Measurements from ENCODE around the gene CRK.
A peak's percentile ranks its signal among the peaks of the same experiment; 100 is the strongest.
"Not testable (repeated sequence)": the region's sequence is repeated elsewhere in the genome, so short reads cannot be mapped to it uniquely, and the experiment has no call there.

The CRK gene

DNA sequence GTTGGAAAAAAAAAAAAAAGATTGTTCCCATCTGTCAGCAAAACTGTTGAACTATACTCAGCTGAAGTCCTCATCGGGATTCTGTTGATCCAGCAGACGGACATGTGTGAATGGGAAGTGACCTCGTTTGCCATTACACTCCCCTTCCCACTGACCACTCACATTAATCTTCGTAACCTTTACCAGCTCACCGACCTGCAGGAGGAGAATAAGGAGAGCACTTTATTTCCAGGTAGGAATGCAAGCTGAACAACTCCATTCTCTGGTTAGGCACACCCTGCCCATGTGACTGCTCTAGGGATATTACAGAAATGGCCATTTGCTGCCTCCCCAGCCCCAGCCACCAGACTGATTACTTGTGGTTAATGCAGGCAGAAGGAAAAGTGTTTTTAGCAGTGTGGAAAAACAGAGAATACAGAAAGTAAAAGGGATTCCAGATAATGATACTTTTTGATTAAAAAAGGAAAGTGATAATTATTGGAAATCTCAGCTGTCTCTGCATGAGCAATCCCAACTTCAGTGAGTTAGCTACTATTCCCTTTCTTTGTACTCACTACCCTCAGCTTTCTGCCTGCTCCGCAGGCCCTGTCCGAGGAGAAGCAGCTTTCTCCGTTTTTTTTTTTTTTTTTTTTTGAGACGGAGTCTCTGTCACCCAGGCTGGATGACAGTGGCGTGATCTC is 32.4 kb downstream of the CRK start:
- peak; percentile 31 for DNase-seq (ENCODE audit: low read depth, low spot score)

GRCh38 chr17:1422885-1423284 is 33.1 kb downstream of the CRK start:
- peak; percentile 96 for DNase-seq (ENCODE audit: low read depth, low spot score)

DNA sequence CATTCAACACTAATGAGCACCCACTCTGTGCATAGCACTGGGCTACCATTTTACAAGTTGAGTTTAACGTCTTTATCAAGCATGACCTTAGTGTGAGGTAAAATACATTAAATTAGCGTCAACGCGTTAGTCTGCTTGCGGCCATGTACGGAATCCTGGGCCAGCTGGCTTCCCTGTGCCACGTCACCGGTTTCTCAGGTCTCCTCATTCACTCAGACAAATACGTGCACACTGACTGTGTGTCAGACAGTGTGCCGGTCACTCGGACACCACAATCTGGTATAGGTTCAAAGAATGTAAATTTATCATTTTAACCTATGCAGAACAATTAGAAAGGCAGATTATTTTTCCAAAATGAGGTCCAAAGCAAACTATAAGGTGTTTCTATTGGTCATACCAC is 34.6 kb downstream of the CRK start:
- no peak for DNase-seq (ENCODE audit: low read depth, low spot score)

GRCh38 chr17:1420981-1421380 is 35.1 kb downstream of the CRK start:
- no peak for DNase-seq (ENCODE audit: low read depth, low spot score)

GRCh38 chr17:1420163-1420562 is 35.9 kb downstream of the CRK start:
- no peak for DNase-seq (ENCODE audit: low read depth, low spot score)

DNA sequence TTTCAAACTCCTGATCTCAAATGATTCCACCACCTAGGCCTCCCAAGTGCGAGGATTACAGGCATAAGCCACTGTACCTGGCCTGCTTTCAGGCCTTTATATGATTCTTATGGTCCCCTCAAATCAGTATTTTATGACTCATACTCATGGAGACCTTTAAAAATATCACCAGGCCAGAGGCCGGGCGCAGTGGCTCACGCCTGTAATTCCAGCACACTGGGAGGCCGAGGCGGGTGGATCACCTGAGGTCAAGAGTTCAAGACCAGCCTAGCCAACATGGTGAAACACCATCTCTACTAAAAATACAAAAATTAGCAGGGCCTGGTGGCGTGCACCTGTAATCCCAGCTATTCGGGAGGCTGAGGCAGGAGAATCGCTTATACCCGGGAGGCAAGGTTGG is 37.6 kb downstream of the CRK start:
- DNase-seq (ENCODE audit: low read depth, low spot score), result not testable (repeated sequence)

DNA sequence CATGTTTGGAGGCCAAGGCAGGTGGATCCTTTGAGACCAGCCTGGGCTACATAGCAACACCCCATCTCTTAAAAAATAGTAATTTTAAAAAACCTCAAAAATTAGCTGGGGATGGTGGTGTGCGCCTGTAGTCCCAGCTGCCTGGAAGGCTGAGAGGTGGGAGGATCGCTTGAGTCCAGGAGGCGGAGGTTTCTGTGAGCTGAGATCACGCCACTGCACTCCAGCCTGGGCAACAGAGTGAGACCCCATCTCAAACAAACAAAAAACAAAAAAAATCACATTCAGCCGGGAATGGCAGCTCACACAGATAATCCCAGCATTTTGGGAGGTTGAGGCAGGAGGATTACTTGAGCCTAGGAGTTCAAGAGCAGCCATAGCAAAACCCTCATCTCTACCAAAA is 39.6 kb downstream of the CRK start:
- DNase-seq (ENCODE audit: low read depth, low spot score), result no peak

DNA sequence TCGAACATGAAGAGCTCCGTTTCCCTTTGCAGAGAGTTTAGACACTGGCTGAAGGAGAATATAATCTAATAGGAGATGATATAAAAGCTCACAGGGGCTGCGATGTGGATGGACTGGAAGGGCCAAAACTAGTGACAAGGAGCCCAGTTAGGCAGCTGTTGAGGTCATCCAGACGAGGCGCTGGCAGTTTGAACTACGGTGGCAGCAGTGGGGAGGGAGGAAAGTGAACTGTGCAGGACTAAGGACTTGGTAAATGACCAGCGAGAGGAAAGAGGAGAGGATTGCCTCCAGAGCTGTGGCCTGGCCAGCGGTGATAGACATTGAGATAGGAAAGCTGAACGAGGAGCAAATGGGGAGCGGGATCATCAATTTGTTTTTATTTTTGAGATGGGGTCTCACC is 41.4 kb downstream of the CRK start:
- DNase-seq (ENCODE audit: low read depth, low spot score), result no peak

DNA sequence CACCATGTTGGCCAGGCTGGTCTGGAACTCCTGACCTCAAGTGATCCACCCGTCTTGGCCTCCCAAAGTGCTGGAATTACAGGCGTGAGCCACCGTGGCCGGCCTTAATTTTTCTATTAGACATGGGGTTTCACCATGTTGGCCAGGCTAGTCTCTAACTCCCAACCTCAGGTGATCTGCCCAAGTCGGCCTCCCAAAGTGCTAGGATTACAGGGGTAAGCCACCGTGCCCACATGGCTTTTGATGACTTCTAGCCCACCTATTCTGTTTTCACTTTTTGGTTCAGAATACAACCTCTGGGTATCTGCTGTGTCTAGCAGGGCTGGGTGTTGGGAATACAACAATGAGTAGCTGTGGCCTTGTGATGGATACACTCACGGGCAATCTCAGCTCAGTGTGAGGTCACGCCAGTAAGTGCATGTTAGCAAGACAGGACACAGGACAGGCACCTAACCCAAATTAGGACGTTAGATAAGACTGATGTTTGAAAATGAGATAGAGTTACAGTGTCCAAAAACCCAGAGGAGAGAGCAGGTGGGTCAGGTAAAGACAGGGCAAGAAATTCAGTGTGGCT is 41.9 kb downstream of the CRK start:
- no peak for DNase-seq (ENCODE audit: low read depth, low spot score)

- peak; percentile 93 for DNase-seq (ENCODE audit: low read depth, low spot score)
Measured at GRCh38 chr17:1413281-1413791, 42.7 kb downstream of the CRK start.

- no peak for DNase-seq (ENCODE audit: low read depth, low spot score)
Measured at GRCh38 chr17:1412185-1413110, 43.6 kb downstream of the CRK start.

DNA sequence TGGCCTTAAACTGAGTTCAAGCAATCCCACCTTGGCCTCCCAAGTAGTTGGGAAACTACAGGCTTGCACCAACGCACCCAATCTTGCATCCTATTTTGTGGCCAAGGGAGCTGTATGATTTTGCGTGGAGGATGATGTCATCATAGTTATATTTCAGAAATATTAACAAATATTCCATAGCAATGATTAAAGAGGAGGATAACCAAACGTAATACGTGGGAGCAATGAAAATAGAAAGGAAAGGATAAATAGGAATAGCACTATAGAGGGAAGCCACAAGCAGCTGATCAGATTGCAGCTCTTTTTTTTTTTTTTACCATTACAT is 53.8 kb downstream of the CRK start:
- DNase-seq (ENCODE audit: low read depth, low spot score), result no peak

DNA sequence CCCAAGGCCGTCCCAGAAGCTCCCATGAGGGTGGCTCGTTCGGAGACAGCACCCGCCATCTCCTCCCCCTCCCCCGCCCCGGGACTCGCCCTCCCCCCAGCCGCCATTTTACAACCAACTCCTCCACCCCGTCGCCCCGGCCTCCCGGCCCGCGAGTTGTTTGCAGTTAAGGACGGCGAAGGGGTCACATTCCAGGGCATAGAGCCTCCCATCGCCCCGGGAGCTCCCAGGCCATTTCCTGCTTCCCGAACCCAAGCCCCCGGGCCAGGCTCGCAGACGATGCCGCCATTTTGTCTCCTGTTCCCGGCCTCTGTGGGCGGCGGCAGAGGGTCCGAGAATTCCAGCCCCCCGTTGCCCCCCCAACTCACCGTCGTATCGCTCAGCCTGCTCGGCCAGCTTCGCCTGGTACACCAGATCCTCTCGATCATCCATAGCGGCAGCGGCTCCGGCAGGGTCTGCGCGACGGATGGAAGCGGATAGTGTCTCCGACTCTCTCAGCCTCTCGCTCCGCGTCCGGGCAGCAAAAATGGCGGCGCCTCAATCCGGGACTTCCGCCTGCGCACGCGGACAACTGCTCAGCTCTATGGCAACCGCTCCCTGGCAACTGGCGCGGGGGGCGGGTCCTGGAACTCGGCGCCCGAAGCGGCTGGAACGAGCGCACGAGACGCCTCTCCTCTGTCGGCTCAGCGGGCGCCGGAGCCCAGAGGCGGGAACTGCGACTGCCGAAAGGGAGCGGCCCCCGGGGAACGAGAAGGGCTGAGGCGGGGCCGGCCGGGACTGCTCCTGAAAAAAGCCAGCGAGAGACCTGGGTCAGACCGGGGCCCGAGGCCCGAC is 56.1 kb downstream of the CRK start, which contains the start of gene YWHAE:
TSS of gene YWHAE (minus strand) at position 544 of the 834 bp plus-strand sequence. CDS start at position 432, 112 bp downstream.
- DNase-seq (ENCODE audit: low read depth, low spot score), result peak; percentile 98

DNA sequence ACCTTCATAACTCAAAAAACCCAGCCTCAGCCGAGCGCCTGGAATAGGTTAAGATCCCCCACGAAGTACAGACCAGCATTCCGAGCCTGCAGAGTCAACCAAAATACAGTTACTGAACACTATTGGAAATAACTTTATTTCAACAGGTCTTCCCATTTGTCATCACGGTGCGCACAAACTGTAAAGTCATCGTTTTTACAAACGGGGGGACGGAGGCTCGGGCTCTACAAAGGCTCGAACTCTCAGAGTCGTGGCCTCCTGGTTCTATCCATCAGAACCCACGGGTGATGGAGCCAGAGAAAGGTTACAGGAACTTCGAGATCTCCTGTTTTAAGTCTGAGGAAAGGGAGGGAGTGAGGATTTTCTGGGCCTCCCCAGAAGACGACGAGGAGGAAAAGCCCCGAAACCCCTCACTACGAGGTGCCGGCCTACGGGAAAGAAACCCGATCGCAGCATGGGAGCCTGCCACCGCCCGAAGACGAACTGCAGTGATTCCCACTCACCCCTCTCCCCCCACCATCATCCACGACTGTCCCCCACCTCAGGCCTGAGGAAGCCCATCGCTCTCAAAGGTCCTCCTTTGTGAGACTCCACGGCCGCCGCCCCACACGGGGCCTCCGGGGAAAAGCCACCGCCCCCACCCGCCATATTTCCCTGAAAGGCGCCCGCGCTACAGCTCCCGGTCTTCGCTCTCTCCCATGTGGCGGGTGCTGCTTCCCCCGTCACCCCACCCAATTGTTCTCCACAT is 56.9 kb downstream of the CRK start:
- peak; percentile 55 for DNase-seq (ENCODE audit: low read depth, low spot score)

DNA sequence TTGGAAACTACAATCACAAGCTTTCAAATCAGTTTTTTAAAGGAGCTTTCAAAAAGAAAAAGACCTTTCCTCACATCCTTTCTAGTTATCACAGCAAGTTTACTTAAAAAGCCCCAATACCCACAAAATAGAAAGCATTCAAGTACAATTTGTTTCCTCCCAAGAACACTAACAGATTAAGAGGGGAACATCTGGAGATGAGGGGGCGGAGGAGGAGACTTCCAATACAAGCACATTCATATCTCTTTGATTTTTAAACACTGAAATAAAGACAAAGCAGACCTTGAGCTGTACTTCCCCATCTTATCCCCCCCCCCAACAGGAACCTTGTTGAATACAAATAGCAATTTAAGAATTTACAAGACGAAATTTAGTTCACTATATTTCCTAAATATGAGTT is 58.0 kb downstream of the CRK start:
- DNase-seq (ENCODE audit: low read depth, low spot score), result no peak

DNA sequence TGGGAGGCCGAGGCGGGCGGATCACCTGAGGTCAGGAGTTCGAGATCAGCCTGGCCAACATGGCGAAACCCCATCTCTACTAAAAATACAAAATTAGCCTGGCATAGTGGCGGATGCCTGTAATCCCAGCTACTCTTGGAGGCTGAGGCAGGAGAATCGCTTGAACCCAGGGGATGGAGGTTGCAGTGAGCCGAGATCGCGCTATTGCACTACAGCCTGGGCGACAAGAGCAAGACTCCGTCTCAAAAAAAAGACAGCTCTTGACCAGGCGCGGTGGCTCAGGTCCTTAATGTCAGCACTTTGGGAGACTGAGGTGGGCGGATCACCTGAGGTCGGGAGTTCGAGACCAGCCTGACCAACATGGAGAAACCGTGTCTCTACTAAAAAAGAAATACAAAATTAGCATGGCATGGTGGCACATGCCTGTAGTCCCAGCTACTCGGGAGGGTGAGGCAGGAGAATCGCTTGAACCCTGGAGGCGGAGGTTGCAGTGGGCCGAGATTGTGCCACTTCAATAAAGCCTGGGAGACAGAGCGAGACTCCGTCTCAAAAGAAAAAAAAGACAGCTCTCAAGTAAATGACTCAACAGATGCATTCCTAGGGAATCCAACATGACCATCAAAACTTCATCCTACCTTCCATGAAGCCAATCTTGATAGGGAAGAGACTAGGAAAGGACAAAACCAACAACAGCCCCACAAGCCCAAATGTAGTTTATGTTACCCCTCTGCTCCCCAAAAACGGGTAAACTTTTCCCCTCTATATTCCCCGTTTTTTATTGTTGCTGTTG is 60.0 kb downstream of the CRK start:
- DNase-seq (ENCODE audit: low read depth, low spot score), result not testable (repeated sequence)

DNA sequence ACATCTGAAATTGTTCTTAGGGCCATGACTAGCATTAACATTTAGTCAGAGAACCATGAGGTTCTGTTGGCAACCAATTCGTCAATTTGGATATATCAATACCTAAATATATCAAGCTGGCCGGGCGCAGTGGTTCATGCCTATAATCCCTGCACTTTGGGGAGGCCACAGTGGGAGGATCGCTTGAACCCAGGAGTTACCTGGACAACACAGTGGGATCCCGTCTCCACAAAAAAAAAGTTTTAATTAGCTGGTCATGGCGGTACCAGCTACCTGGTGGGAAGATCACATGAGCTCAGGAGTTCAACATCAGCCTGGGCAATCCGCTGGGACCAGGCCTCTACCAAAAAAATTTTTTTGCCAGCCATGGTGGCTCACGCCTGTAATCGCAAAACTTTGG is 64.5 kb downstream of the CRK start:
- no peak for DNase-seq (ENCODE audit: low read depth, low spot score)

GRCh38 chr17:1390432-1391367 is 65.3 kb downstream of the CRK start:
- no peak for DNase-seq (ENCODE audit: low read depth, low spot score)
